Stimulated activated CD8-positive, alpha-beta memory T cell treated with anti-CD3 and anti-CD28 coated beads, Interleukin-12 subunit alpha, Interleukin-12 subunit beta, amount 100 ng/mL, for 24 hours (primary cell): Measurements from ENCODE around the gene WNK4.
A peak's percentile ranks its signal among the peaks of the same experiment; 100 is the strongest.

Experiments used
- DNase-seq: peaks from one replicate; pipeline ENCODE4 v3.0.0-alpha.2; 2020; ENCODE audit errors: extremely low read depth

The WNK4 gene

GRCh38 chr17:42797067-42798007 is 16.9 kb downstream of the WNK4 start:
- DNase-seq = no peak

DNA sequence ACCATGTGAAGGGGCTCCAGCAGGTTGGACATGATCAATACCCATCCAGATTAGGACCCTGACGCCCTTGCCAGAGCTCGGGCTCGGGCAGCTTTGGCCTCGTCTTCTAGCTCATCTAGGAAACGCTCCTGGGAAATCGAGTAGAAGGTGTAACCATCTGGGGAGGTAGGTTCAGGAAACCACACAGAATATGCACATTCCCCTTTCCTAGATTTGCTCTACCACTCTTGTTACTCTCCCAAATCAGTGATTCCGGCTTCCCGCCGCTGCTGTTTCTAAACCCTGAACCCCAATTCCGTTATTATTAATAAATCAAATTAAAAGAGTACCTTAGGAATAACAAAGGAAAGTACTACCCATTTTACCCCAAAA is 17.6 kb downstream of the WNK4 start:
- no peak for DNase-seq

DNA sequence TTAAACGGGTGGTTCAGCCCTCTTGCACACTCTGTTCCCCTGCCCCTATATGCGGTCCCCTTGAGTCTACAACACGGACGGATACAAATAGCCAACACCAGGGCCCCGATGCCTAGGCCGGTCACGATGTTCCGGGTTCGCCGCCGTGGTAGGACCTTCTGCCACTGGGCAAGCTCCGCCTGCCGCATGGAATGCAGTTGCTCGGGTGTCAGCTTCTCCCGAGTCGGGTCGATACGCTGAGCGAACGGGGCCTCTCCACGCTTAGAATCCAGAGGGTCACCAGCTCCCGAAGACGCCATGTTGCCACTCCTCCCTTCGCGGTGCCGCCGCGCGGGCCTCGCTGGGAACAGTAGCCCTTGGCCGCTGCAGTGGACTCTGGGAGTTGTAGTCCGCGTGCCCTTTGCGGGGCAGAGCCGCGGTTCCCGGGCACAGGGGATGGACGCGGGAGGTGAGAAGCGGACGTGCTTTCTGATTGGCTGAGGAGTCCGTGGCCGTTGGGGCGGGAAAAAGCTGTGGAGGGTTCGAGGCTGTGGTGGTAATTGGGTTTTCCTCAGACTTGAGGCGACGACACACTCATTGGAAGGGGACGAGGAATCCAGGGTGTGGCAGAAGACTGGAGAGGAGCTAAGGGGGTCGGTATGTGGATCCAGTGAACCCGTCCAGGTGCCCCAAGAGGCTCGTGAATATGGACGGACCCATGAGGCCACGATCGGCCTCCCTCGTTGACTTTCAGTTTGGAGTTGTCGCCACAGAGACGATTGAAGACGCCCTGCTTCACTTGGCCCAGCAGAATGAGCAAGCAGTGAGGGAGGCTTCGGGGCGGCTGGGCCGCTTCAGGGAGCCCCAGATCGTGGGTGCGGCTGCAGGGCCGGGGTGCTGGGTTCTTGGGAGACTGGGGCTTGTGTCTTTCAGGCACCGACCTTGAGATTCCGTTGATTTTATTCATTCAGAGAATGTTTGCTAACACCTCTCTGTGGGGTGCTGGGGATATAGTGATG is 18.3 kb downstream of the WNK4 start, which contains the start of the genes CNTD1 and COA3:
Gene CNTD1 (plus strand): TSS at position 479 of the 998 bp plus-strand sequence. CDS start 207 bp downstream, at position 686.
Gene COA3 (minus strand): TSS at position 322 of the 998 bp plus-strand sequence. CDS start 23 bp downstream, at position 299.
- DNase-seq = peak; percentile 58

GRCh38 chr17:42803074-42803883 is 22.9 kb downstream of the WNK4 start:
- DNase-seq = no peak

DNA sequence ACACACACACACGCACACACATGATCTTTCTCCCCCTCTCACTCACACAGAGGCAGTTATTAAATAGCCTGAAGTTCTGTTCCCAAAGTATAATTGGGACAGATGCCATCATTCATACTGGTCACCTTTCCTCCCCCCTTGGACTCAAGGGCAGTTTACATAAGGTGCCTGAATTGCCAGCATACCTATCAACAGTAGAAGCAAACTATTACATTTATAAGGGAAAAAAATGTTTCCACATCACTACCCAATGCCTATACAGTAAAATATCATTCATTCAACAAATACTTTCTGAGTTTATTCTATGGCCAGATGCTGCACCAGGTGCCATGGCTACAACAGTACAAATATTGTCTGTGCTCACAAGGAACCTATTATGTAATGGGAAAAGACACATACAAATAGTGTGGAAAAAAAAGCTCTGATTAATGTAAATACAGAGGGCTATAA is 24.5 kb downstream of the WNK4 start:
- no peak for DNase-seq

GRCh38 chr17:42806249-42806648 is 25.8 kb downstream of the WNK4 start:
- DNase-seq = no peak

DNA sequence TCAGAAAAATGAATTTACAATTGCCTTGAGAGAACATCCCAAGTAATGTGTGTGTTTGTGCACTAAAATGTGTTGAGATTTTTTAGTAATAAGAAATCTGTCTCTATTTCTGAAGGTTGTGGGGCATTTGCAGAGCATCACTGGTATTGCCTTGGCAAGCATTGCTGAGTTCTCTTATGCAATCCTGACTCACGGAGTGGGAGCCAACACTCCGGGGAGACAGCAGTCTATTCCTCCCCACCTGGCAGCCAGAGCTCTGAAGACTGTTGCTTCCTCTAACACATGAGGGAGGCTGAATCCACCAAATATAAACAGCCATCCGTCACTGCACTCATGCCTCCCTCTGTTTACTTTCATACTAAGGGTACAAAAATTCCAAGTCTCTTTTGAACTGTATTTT is 28.8 kb downstream of the WNK4 start:
- DNase-seq = no peak

DNA sequence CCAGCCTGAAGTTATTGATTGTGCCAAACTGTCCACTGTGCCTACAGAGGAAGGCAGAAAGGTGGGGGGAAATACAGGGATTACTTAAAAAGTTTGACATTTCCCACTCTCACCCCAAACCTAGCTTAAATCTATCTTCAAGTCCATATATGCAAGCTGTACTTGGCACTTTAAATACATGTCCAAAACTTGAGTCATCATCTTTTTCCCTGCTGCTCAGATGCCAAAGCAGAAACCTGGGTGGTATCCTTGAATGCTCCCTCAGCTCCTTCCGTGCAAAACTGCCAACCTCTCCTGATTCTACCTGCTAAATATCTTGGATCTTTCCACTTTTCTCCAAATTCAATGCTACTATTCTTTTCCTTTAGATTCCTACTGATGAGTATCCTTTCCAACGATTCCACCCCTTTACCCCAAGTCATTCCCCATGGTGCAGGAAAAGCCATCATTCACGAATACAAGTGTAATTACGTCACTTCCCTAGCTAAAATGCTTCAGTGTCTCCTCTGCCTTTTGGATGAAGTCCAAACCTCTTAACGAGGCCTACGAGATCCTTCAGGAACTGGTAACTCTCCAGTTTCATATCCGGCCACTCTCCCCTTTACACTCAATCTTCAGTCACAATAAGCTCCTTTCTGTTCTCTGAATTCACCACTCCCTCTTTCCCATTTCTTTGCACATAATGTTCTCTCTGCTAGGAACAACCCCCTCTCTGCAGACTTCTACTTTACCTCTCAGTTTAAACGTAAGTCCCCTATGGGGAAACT is 34.4 kb downstream of the WNK4 start:
- no peak for DNase-seq

GRCh38 chr17:42817866-42818265 is 37.5 kb downstream of the WNK4 start:
- no peak for DNase-seq

DNA sequence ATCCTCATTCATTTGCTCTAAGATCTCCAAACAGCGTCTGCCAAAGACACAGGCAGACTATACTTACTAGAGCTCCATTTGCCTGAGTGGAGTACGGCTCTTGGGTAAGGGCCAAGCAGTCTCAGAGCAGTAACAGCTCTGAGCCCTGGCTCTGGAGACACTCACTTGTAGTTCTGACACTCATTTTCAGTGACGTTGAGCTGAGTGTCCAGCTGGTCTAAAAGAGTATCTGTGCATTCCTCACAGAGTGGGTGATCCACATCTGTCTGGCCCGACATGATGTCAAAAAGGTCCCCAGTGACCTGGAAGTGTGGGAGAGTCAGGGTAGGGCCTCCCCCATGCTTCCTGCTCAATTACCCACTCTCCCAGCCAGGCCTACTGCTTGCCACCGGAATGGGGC is 38.0 kb downstream of the WNK4 start:
- no peak for DNase-seq

DNA sequence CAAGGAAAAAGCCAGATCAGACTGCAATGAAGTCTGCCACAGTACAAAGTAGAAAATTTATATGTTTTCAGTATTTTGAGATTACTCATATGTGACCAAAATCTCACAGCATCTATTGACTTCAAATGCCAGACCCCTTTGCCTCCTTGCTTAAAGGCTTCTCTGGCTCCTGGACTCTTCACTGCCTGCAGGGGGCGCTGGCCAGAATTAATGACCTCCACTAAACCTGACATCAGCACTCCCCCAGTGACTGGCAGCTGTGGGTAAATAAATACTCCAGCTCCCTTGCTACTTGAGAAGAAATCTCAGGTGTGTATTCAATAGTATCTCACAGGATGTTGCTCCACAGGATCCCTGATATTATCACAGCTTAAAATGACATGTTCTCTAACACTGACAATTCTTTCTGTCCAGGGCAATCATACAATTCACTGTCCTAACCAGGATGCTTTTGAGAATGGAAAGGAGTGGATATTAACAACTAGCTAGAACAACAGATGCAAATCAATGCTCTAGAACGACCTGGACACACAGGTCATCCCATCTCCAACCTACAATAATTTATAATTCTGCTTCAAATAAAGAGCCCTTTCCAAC is 39.6 kb downstream of the WNK4 start:
- peak; percentile 32 for DNase-seq

DNA sequence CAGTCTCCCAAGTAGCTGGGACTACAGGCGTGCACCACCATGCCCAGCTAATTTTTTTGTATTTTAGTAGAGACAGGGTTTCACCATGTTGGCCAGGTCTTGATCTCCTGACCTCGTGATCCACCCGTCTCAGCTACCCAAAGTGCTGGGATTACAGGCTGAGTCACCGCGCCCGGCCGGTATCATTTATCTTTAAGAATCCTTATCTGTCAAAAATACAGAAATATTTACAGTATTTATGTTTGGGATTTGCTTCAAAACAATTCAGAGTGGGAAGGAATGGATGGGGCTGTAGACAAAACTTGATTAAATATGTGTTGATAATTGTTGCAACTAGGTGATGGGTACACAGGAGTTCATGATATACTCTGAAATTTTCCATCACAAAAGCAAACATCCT is 40.8 kb downstream of the WNK4 start:
- no peak for DNase-seq

DNA sequence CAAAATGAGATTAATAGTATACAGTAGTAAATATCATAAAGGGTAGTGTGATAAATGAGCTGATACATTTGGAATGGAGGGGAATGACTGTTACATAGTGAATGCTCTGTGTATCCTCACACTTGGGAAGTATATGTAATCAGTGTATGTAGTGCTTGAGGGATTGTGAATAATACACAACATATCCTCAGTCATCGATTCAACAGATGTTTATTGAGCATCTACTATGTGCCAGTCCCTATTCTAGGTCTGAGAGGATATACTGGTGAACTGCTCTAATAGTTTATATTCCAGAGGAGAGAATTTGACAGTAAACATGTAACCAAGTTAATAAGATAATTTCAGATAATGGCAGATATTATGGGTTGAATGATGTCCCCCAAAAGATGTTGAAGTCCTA is 47.1 kb downstream of the WNK4 start:
- no peak for DNase-seq

DNA sequence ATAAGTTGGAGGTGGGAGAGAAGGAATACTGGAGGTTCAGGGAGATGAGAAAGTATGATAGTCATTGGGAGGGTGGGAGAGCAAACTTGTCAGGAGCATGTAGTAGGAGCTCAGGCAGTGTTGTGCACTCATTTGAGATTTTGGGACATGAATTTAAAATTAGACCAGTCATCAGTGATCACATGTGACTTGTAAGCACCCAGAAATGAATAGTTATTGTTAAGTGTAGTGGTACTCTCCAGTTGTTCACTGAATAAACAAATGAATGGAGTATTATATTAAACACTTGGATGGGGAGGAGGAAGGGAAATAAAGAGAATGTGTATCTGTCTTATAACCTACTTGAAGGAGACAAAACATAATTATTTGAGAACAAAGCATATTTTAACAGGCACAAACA is 50.6 kb downstream of the WNK4 start:
- no peak for DNase-seq

DNA sequence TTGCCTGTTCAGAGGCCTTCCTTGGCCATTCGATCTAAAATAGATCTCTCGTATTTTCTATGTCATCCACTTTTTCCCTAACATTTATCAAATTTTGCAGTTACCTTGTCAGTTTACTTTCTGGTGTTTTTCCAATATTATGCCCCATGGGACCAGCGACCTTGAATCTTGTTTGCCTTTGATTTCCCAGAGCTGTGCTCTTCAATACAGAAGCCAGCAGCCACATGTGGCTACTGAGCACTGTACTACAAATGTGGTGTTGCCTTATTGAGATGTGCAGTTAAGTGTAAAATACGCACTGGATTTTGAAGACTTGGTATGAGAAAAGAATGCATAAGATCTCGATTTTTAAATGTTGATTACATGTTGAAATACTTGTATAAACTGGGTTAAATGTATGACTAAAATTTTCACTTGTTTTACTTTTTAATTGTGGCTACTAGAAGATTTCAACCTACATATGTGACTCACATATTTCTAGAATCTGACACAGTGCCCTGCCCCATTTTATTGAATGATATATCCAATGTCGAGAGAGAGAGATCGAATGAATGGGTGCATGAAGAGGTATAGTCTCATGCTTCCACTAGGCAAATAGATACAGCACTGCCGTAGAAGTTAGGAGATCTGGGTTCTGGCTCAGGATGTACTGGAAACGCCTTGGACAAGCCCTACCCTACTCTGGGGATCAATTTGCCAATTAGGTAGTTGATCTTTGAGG is 52.0 kb downstream of the WNK4 start:
- no peak for DNase-seq

- DNase-seq = peak; percentile 82
These were observed 52.7 kb downstream of the WNK4 start, which contains the start of gene PSME3 for GRCh38 chr17:42832934-42833766. PSME3 (plus strand) TSS chr17:42833397; CDS start chr17:42833632, 235 bp downstream.

GRCh38 chr17:42833767-42834422 is 53.5 kb downstream of the WNK4 start:
- DNase-seq = no peak

GRCh38 chr17:42835732-42836131 is 55.3 kb downstream of the WNK4 start:
- no peak for DNase-seq
